Osteoblast (primary cell): Measurements from ENCODE around the gene TYW1B. TPM values are rescaled to one million over a fixed set of nuclear protein-coding genes. Genes with fewer than 3 reads are reported as not detected.
"Not testable (repeated sequence)": the region's sequence is repeated elsewhere in the genome, so short reads cannot be mapped to it uniquely, and the experiment has no call there.

Experiments
- DNase-seq: peaks from one replicate; pipeline ENCODE4 v3.0.0; 2011; ENCODE audit warnings: low spot score, mixed read lengths; ENCODE audit not compliant: insufficient read length; ENCODE audit errors: missing footprints
- H2AFZ ChIP-seq: 2 replicates; pipeline ENCODE4 v1.6.0; 2011; ENCODE audit warnings: mild to moderate bottlenecking, low read length
- H3K27ac ChIP-seq: 2 replicates; pipeline ENCODE4 v1.5.1; 2011; ENCODE audit warnings: mild to moderate bottlenecking, low read depth, low read length, moderate library complexity
- H3K27me3 ChIP-seq: 2 replicates; pipeline ENCODE4 v1.6.0; 2012; ENCODE audit warnings: mild to moderate bottlenecking, control low read depth, inconsistent platforms, low read length, moderate library complexity; ENCODE audit not compliant: insufficient read depth
- H3K36me3 ChIP-seq: 2 replicates; pipeline ENCODE4 v1.5.1; 2011; ENCODE audit warnings: mild to moderate bottlenecking, low read length, control low read depth, moderate library complexity; ENCODE audit not compliant: insufficient read depth
- H3K4me1 ChIP-seq: 2 replicates; pipeline ENCODE4 v1.5.1; 2011; ENCODE audit warnings: mild to moderate bottlenecking, low read length, control low read depth, moderate library complexity; ENCODE audit not compliant: insufficient read depth
- H3K4me2 ChIP-seq: 2 replicates; pipeline ENCODE4 v1.6.0; 2011; ENCODE audit warnings: mild to moderate bottlenecking, low read length; ENCODE audit not compliant: insufficient read depth
- H3K4me3 ChIP-seq: fragments of 200-600 bp; sonication (generic); 3 replicates; pipeline ENCODE4 v1.5.1; 2012; ENCODE audit warnings: mild to moderate bottlenecking, low read length, inconsistent platforms; ENCODE audit not compliant: insufficient read depth
- H3K79me2 ChIP-seq: 2 replicates; pipeline ENCODE4 v1.6.0; 2012; ENCODE audit warnings: mild to moderate bottlenecking, low read length, control low read depth, inconsistent platforms; ENCODE audit not compliant: insufficient read depth
- H3K9me3 ChIP-seq: 2 replicates; pipeline ENCODE4 v1.5.1; 2011; ENCODE audit warnings: low read depth, low read length, control low read depth
- H4K20me1 ChIP-seq: 2 replicates; pipeline ENCODE4 v1.6.0; 2012; ENCODE audit warnings: mild to moderate bottlenecking, low read length, control low read depth; ENCODE audit not compliant: insufficient read depth
- total RNA-seq: library from RNA; depleted of rRNA; stranded (reverse); fragments of >200 nt; gene quantifications from 2 replicates; pipeline ENCODE4 v1.2.3, GENCODE V29; 2012
- TF ChIP-seq, protein P1 (sequence below): IDR thresholded peaks from 2 replicates; pipeline ENCODE4 v1.5.1; 2011; ENCODE audit warnings: mild to moderate bottlenecking, low read depth, low read length, moderate library complexity; ENCODE audit errors: extremely low read depth

Gene TYW1B
- total RNA-seq, 1 donor: 2.2 TPM

DNA sequence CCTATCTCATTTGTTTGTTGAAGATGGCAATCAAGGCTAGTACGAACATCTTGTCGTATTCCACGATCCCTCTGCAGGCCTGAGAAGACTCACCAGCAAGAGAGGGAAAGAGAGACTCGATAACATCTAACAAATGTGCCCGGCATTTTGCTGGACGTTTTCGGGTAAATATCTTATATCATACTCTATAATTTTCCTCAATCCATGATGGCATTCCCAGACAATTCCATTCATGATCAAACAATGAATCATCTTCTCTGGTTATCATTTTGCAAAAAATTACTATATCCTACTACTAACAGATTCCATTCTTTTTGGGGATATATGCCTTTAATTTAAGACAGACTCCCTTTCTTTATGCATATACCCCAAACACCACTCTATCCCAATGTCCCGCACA lies 118.1 kb downstream of the TYW1B start:
- DNase-seq: peak; percentile 58
- H3K36me3 ChIP-seq: no peaks in the 10 kb centered on the region
- no peaks in the 10 kb centered on the region for H3K79me2 ChIP-seq
- peaks cover 4% of the 10 kb centered on the region for H3K4me1 ChIP-seq
- TF ChIP-seq, protein P1, sequence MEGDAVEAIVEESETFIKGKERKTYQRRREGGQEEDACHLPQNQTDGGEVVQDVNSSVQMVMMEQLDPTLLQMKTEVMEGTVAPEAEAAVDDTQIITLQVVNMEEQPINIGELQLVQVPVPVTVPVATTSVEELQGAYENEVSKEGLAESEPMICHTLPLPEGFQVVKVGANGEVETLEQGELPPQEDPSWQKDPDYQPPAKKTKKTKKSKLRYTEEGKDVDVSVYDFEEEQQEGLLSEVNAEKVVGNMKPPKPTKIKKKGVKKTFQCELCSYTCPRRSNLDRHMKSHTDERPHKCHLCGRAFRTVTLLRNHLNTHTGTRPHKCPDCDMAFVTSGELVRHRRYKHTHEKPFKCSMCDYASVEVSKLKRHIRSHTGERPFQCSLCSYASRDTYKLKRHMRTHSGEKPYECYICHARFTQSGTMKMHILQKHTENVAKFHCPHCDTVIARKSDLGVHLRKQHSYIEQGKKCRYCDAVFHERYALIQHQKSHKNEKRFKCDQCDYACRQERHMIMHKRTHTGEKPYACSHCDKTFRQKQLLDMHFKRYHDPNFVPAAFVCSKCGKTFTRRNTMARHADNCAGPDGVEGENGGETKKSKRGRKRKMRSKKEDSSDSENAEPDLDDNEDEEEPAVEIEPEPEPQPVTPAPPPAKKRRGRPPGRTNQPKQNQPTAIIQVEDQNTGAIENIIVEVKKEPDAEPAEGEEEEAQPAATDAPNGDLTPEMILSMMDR: no peak
- H2AFZ ChIP-seq: no peak overlapping the region
- H3K27me3 ChIP-seq: no peaks in the 10 kb centered on the region
- H3K4me3 ChIP-seq: no peak overlapping the region
- peak overlapping the region; percentile 23 for H3K4me2 ChIP-seq
- H4K20me1 ChIP-seq: no peaks in the 10 kb centered on the region
- H3K9me3 ChIP-seq: no peaks in the 10 kb centered on the region
- H3K27ac ChIP-seq: peak overlapping the region; percentile 23

DNA sequence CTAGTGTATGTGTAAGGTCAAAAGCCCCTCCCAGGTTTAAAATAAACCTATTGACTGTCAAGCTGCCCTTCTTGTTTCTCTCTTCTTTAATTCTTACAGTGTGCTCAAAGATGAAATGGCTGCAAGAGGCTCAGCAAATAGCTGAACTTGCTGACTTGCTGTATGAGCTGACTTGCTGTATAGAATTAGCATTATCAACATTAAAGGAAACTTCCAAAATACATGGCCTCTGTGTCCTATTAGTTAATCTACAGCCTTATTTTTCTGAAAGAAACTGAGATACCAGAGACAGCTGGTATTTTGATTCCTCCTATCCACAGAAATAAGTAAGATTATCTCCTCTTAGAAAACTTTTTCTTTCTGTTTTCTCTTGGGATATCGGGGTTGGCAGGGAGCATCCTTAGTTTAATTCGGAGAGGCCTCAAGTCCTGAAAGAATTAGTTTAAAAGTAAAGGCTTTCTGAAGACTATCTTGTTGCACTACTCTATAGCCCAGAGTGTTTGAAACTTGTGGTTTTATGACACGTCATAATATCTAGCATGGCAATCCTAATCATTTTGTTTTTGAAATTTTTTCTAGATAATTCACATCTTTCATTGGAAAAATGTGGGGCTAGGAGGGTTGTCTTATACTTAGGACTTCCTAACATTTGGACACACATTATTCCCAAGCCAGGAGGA lies 119.5 kb downstream of the TYW1B start:
- H3K4me3 ChIP-seq, H3K27me3 ChIP-seq, DNase-seq, H3K9me3 ChIP-seq, H3K4me2 ChIP-seq, H3K79me2 ChIP-seq, H3K36me3 ChIP-seq, H4K20me1 ChIP-seq, H2AFZ ChIP-seq, H3K4me1 ChIP-seq: not testable (repeated sequence)
- H3K27ac ChIP-seq: peak overlapping the region; percentile 32

DNA sequence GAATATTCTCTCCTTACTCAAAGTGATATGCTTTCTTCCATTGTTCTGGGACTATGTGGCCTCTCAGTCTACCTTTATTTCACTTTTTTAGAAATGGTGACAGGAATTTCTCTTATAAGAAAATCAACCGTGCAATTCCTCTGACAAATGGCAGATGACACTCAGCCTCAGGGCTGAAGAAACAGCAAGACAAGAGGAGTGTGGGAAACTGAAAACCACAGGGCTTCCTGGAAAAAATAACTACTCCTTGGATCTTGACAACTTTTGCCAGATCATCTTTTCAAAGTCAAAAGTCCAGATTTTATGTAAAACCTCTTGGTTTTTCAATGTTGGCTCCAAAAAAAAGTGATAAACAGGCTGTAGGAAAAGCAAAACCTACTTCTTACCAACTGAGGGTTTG lies 121.5 kb downstream of the TYW1B start:
- Histone ChIP-seq H3K79me2 (no peaks in the 10 kb centered on the region), H3K4me1 (peaks cover 4% of the 10 kb centered on the region), H2AFZ (no peak overlapping the region), H4K20me1 (no peaks in the 10 kb centered on the region), H3K4me3 (no peak overlapping the region), H3K27me3 (no peaks in the 10 kb centered on the region), H3K36me3 (no peaks in the 10 kb centered on the region), H3K4me2 (no peak overlapping the region), H3K9me3 (no peaks in the 10 kb centered on the region), H3K27ac (no peak overlapping the region)
- peak; percentile 37 for DNase-seq
- TF ChIP-seq, protein P1: no peak

- not testable (repeated sequence) for H3K36me3 ChIP-seq, H3K4me1 ChIP-seq, H3K27me3 ChIP-seq, H4K20me1 ChIP-seq, H2AFZ ChIP-seq, H3K4me3 ChIP-seq, H3K27ac ChIP-seq, H3K4me2 ChIP-seq, H3K9me3 ChIP-seq, H3K79me2 ChIP-seq, DNase-seq
Measured at GRCh38 chr7:72705693-72706092, 122.3 kb downstream of the TYW1B start.

GRCh38 chr7:72704894-72705293 lies 123.1 kb downstream of the TYW1B start:
- Histone ChIP-seq H3K9me3 (no peaks in the 10 kb centered on the region), H3K27ac (no peak overlapping the region), H3K4me3 (no peak overlapping the region), H3K4me2 (no peak overlapping the region), H4K20me1 (no peaks in the 10 kb centered on the region), H3K4me1 (no peaks in the 10 kb centered on the region), H2AFZ (no peak overlapping the region), H3K79me2 (no peaks in the 10 kb centered on the region), H3K36me3 (no peaks in the 10 kb centered on the region), H3K27me3 (no peaks in the 10 kb centered on the region)
- TF ChIP-seq, protein P1: no peak
- DNase-seq: no peak

- not testable (repeated sequence) for H4K20me1 ChIP-seq, H3K79me2 ChIP-seq, H2AFZ ChIP-seq, H3K4me2 ChIP-seq, DNase-seq, H3K36me3 ChIP-seq, H3K27me3 ChIP-seq, H3K4me1 ChIP-seq, H3K27ac ChIP-seq, H3K9me3 ChIP-seq, H3K4me3 ChIP-seq
Measured at GRCh38 chr7:72700548-72700947, 127.5 kb downstream of the TYW1B start.

DNA sequence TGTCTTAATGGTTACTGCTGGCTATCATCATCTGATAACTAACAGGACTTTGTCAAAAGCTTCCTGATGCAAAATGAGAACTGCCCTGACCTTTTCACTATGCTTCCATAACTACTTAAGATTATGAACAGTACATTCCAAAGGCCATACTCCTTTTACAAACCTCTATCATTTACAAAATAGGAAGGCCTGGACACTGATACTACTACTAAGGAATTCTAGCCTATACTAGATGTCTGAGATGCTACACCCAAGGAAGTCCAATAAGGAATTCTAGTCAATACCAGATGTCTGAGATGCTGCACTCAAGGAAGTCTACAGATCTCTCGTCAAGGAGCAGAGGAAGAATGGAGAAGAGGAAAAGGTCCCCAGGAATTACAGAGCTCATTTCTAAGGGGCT lies 130.9 kb downstream of the TYW1B start:
- not testable (repeated sequence) for H3K27me3 ChIP-seq, H4K20me1 ChIP-seq, H3K4me1 ChIP-seq, H3K4me3 ChIP-seq, H3K9me3 ChIP-seq, H3K79me2 ChIP-seq, DNase-seq, H3K36me3 ChIP-seq, H2AFZ ChIP-seq, H3K27ac ChIP-seq, H3K4me2 ChIP-seq
